Measurements from ENCODE around the gene TCERG1L. TPM values are rescaled to one million over a fixed set of nuclear protein-coding genes. Genes with fewer than 3 reads are reported as not detected.

TCERG1L gene
- total and polyA plus RNA-seq, 11 donors, result 0.11 to 0.25 TPM; not detected in 9

DNA sequence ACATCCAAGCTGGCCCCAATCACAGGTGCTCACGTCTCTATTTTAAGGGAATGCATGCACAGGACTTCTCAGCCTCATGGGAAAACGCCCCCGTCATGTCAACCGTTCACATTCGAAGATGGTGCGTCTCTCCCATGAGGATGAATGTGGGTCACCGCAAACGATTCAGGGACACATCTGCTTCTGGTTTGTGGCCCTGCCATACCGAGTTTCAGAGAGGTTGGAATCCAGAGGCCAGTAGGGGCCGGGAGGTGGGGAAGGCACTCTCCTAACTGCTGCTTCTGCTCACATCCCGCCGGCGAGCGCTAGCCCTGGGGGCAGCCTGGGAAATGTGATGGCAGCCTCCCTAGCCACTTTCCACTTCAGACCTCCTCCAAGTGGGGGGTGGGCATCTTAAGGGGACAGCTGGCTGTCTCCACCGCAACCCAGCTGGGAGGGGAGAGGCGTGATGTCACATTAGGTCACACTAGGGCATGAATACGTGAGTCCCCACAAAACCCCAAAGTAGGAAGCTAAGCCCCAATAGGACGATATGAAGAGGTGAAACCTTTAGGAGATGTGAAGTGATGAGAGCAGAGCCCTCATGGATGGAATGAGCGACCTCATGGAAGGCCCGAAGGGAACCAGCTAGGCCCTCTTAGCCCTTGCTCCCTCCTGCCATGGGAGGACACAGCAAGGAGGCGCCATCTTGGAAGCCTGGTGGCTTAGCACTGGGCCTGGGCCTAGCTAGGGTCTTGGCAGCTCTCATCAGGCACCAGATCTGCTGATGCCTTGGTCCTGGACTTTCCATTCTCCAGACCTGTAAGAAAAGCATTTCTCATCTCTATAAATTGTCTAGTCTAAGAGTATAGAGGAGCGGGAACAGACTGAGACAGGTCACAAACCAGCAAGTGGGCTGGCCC, 107.8 kb downstream of the TCERG1L start:
- Histone ChIP-seq H3K9me3 (no peaks in the 10 kb centered on the region), H3K27me3 (peaks cover 0 to 38% (median 0%) of the 10 kb centered on the region in 9 donors), H3K27ac (no peak overlapping the region), H3K4me1 (no peaks in the 10 kb centered on the region), H3K4me3 (no peak overlapping the region), H3K36me3 (no peaks in the 10 kb centered on the region)
- ATAC-seq (no peak), DNase-seq (no peak)
- 86 to 93% (median 89%) methylated on average over 19 to 22 of the region's 22 CpGs for WGBS, 4 donors
- no peak for TF ChIP-seq POLR2A (IDR thresholded peaks at IDR 0.05)
- TF ChIP-seq, protein P1, sequence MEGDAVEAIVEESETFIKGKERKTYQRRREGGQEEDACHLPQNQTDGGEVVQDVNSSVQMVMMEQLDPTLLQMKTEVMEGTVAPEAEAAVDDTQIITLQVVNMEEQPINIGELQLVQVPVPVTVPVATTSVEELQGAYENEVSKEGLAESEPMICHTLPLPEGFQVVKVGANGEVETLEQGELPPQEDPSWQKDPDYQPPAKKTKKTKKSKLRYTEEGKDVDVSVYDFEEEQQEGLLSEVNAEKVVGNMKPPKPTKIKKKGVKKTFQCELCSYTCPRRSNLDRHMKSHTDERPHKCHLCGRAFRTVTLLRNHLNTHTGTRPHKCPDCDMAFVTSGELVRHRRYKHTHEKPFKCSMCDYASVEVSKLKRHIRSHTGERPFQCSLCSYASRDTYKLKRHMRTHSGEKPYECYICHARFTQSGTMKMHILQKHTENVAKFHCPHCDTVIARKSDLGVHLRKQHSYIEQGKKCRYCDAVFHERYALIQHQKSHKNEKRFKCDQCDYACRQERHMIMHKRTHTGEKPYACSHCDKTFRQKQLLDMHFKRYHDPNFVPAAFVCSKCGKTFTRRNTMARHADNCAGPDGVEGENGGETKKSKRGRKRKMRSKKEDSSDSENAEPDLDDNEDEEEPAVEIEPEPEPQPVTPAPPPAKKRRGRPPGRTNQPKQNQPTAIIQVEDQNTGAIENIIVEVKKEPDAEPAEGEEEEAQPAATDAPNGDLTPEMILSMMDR (IDR thresholded peaks at IDR 0.05), result no peak
- intact Hi-C loops (cut with DNase I), result no loop called here

DNA sequence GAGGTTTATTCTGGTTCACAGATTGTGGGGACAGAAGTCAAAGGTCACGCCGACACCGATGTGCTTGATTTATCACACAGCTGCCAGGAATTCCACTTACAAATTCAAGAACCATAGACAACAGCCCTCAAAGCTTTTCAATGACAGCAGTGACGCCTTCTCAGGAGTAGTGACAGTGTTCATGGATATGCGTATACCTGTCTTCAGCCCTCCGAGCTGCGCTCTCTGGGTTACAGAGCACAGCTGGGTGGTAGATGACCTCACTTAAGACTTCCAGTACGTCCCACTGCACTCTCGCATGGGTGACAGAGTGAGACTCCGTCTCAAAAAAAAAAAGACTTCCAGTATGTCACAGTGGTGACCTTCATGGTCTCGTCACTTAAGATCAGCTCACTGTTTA, 108.5 kb downstream of the TCERG1L start:
- Histone ChIP-seq H3K36me3 (no peaks in the 10 kb centered on the region), H3K4me1 (no peaks in the 10 kb centered on the region), H3K27me3 (peaks cover 0 to 34% (median 0%) of the 10 kb centered on the region in 9 donors), H3K27ac (no peak overlapping the region), H3K4me3 (no peak overlapping the region), H3K9me3 (no peaks in the 10 kb centered on the region)
- TF ChIP-seq, protein P1 (IDR thresholded peaks at IDR 0.05), result no peak
- no peak for TF ChIP-seq POLR2A (IDR thresholded peaks at IDR 0.05)
- DNase-seq (no peak), ATAC-seq (no peak)
- intact Hi-C loops (cut with DNase I), result no loop called here
- 59 to 78% (median 76%) methylated on average over 11 of the region's 11 CpGs for WGBS, 4 donors

DNA sequence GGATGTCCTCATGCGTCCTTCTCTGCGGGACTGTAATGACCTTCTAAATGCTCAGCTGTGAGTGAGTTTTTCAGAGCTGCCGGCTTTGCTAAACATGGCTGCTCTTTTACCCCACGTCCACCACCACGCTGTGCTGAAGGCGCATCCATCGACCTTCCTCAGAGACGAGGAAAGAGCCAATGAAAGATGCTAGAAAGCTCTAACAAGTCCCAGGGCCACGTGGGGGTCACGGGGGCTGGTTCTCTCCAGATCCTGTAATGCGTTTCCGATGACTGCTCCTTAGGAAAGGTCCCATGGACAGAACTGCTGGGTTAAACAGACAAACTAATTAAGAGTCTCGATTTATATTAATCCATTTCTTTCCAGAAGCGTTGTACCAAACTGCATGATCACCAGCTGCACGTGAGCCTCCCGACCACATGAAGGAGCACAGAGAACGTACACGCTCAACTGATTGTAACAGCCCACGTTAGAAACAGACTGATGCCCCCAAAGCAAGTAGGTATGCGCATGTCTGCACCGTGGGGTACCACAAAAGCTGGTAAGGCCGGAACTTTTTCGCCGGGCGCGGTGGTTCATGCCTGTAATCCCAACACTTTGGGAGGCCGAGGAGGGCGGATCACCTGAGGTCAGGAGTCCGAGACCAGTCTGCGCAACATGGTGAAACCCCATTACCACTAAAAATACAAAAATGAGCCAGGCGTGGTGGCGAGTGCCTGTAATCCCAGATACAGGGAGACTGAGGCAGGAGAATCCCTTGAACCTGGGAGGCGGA, 109.6 kb downstream of the TCERG1L start:
- 93% methylated on average over 33 of the region's 33 CpGs for WGBS, 4 donors
- no peak for TF ChIP-seq POLR2A (IDR thresholded peaks at IDR 0.05)
- TF ChIP-seq, protein P1 (IDR thresholded peaks at IDR 0.05), result no peak
- H3K36me3 ChIP-seq, result no peaks in the 10 kb centered on the region
- no peak for ATAC-seq
- no peaks in the 10 kb centered on the region for H3K4me1 ChIP-seq
- no peak overlapping the region for H3K27ac ChIP-seq
- no peak for DNase-seq
- H3K4me3 ChIP-seq, result no peak overlapping the region
- peaks cover 0 to 25% (median 0%) of the 10 kb centered on the region in 9 donors for H3K27me3 ChIP-seq
- H3K9me3 ChIP-seq, result no peaks in the 10 kb centered on the region
- intact Hi-C loops (cut with DNase I), result no loop called here

DNA sequence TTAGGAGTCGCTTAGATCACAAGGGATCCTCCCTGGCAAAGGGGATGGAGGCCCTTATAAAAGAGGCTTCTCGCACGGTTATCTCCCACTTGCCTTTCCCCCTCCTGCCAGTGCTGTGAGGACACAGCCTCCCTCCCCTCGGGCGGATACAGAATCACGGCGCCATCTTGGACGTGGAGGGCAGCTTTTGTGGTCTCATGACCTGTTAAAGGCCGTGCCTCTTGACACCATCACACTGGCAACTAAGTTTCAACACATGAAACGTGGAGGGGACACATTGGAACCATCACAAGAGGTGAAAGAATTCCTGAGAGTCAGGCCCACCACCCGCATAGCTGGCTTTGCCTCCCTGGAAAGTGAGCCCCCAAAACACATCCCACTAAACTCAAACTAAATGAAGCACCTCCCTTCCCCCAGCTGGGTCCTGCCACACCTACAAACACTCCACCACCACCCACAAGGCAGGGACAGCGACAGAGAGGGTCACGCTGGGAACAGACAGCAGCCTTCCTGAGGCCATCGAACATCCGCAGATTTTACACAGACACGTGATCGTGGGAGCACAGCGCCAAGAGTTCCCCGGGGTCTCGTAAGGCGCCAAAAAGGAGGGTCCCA, 110.6 kb downstream of the TCERG1L start:
- Histone ChIP-seq H3K4me1 (no peaks in the 10 kb centered on the region), H3K27me3 (peaks cover 0 to 15% (median 0%) of the 10 kb centered on the region in 9 donors), H3K4me3 (no peak overlapping the region), H3K27ac (no peak overlapping the region), H3K9me3 (no peaks in the 10 kb centered on the region), H3K36me3 (no peaks in the 10 kb centered on the region)
- DNase-seq (no peak), ATAC-seq (no peak)
- WGBS, 4 donors, result 77 to 85% (median 84%) methylated on average over 21 of the region's 21 CpGs
- intact Hi-C loops (cut with DNase I), result no loop called here
- TF ChIP-seq, protein P1 (IDR thresholded peaks at IDR 0.05), result no peak
- TF ChIP-seq POLR2A (IDR thresholded peaks at IDR 0.05), result no peak
